Measurements from ENCODE around the gene MYO5A. TPM values are rescaled to one million over a fixed set of nuclear protein-coding genes. Genes with fewer than 3 reads are reported as not detected.
"Not testable (repeated sequence)": the region's sequence is repeated elsewhere in the genome, so short reads cannot be mapped to it uniquely, and the experiment has no call there.

MYO5A gene
- total RNA-seq, 4 donors from 2014 or later: 10.3 to 26.0 (median 22.7) TPM

DNA sequence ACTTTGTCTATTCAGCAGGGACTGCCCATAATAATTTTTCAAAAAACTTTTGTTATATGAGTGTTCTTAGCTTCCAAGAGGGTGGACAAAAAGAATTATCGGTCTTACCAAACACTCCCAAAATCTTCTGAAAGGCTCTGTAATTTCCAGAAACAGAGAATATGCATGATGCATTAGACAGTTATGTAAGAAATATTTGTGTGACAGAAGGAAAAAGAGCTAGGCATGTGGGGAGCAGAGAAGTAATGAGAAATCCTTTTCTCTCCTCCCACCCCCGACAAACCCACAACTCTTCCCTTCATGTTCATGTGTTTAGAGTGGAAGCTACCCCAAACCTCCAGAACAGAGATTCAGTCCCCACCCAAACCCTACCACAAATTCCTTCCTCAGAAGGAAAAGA lies 86.8 kb downstream of the MYO5A start:
- no peaks in the 10 kb centered on the region for H3K4me1 ChIP-seq
- no peak overlapping the region for H3K27ac ChIP-seq
- no peaks in the 10 kb centered on the region for H3K36me3 ChIP-seq
- no peak for DNase-seq
- H3K4me3 ChIP-seq: no peak overlapping the region
- intact Hi-C loops (cut with DNase I; ENCODE audit: low total_unique reads): no loop called here
- no peak for TF ChIP-seq POLR2A (IDR thresholded peaks at IDR 0.05)
- TF ChIP-seq, protein P1, sequence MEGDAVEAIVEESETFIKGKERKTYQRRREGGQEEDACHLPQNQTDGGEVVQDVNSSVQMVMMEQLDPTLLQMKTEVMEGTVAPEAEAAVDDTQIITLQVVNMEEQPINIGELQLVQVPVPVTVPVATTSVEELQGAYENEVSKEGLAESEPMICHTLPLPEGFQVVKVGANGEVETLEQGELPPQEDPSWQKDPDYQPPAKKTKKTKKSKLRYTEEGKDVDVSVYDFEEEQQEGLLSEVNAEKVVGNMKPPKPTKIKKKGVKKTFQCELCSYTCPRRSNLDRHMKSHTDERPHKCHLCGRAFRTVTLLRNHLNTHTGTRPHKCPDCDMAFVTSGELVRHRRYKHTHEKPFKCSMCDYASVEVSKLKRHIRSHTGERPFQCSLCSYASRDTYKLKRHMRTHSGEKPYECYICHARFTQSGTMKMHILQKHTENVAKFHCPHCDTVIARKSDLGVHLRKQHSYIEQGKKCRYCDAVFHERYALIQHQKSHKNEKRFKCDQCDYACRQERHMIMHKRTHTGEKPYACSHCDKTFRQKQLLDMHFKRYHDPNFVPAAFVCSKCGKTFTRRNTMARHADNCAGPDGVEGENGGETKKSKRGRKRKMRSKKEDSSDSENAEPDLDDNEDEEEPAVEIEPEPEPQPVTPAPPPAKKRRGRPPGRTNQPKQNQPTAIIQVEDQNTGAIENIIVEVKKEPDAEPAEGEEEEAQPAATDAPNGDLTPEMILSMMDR (IDR thresholded peaks at IDR 0.05): no peak
- H3K9me3 ChIP-seq: no peaks in the 10 kb centered on the region
- H3K27me3 ChIP-seq: no peaks in the 10 kb centered on the region

DNA sequence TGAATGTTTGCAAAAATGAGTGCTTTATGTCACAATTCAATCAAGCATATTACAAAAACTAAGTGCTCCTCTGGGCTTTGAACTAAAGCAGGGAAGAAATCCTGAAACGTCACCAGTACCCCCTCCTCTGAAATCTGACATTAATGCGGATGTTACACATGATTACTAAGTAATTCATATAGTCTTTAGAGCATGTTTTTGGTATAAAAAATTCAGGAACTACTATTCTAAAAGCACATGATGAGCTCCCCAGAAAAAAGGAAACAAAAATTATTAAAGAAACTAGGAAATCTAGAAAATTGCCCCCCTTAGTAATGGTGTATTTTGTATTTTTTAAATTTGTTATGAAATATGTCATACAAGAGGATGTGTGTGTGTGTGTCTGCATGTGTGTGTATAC lies 87.7 kb downstream of the MYO5A start:
- Histone ChIP-seq H3K4me1 (no peaks in the 10 kb centered on the region), H3K27me3 (no peaks in the 10 kb centered on the region), H3K36me3 (no peaks in the 10 kb centered on the region), H3K4me3 (no peak overlapping the region), H3K9me3 (no peaks in the 10 kb centered on the region), H3K27ac (no peak overlapping the region)
- TF ChIP-seq, protein P1 (IDR thresholded peaks at IDR 0.05): no peak
- TF ChIP-seq POLR2A (IDR thresholded peaks at IDR 0.05): no peak
- intact Hi-C loops (cut with DNase I; ENCODE audit: low total_unique reads): no loop called here
- DNase-seq: no peak

DNA sequence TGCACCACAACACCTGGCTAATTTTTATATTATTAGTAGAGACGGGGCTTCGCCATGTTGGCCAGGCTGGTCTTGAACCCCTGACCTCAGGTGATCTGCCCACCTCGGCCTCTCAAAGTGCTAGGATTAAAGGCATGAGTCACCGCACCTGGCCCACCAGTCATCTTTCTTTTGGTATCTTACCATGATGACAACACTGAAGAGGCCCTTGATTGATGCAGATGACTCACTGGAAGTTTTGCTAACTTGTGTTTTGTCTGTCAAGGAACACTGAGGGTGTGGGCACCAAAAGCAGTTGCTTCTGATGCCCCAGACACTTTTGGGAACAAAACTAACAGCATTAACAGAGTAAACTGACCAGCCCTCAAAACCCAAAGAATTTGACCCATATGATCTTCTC lies 88.3 kb downstream of the MYO5A start:
- intact Hi-C loops (cut with DNase I; ENCODE audit: low total_unique reads): no loop called here
- TF ChIP-seq, protein P1 (IDR thresholded peaks at IDR 0.05): no peak
- no peak for TF ChIP-seq POLR2A (IDR thresholded peaks at IDR 0.05)
- no peak for DNase-seq
- no peaks in the 10 kb centered on the region for H3K36me3 ChIP-seq
- no peaks in the 10 kb centered on the region for H3K9me3 ChIP-seq
- no peaks in the 10 kb centered on the region for H3K27me3 ChIP-seq
- no peaks in the 10 kb centered on the region for H3K4me1 ChIP-seq
- H3K27ac ChIP-seq: no peak overlapping the region
- no peak overlapping the region for H3K4me3 ChIP-seq

DNA sequence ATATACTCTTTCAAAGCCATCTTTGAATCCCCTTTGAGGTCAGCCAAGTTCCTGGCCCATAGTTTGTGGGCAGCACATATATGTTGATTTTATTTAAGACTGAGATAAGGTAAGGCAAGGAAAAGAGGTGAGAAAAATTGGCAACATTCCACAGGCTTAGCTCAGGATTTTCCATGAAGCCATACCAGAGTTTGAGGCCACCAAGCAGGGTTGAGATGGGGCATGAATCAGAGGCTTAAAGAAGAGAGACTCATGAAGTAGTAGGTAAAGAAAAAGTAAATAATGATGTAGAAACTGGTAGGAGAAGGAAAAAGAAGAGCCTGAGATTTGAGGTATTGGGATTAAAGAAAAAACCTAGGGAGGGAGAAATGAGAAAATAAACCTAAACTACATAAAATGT lies 89.2 kb downstream of the MYO5A start:
- intact Hi-C loops (cut with DNase I; ENCODE audit: low total_unique reads): no loop called here
- Histone ChIP-seq H3K4me1 (peaks cover 0 to 4% of the 10 kb centered on the region in 2 donors), H3K9me3 (no peaks in the 10 kb centered on the region), H3K27me3 (no peaks in the 10 kb centered on the region), H3K27ac (no peak overlapping the region), H3K36me3 (no peaks in the 10 kb centered on the region), H3K4me3 (no peak overlapping the region)
- TF ChIP-seq POLR2A (IDR thresholded peaks at IDR 0.05): no peak
- TF ChIP-seq, protein P1 (IDR thresholded peaks at IDR 0.05): no peak
- no peak for DNase-seq

DNA sequence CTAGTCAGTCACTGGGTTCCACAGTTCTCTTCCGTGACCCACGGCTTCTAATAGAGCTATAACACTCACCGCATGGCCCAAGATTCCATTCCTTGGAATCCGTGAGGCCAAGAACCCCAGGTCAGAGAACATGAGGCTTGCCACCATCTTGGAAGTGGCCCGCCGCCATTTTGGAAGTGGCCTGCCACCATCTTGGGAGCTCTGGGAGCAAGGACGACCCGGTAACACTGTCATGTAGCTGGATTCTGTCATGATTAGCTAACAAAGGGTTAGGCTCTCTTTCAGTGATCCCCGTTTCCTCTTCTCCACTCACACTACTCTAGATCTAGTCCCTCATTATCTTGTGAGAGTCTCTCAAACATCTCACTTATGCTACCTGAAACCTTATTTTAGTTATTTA lies 89.6 kb downstream of the MYO5A start:
- H3K4me1 ChIP-seq; DNase-seq; H3K4me3 ChIP-seq; H3K9me3 ChIP-seq; intact Hi-C loops (cut with DNase I; ENCODE audit: low total_unique reads); H3K36me3 ChIP-seq; H3K27me3 ChIP-seq; H3K27ac ChIP-seq: not testable (repeated sequence)

DNA sequence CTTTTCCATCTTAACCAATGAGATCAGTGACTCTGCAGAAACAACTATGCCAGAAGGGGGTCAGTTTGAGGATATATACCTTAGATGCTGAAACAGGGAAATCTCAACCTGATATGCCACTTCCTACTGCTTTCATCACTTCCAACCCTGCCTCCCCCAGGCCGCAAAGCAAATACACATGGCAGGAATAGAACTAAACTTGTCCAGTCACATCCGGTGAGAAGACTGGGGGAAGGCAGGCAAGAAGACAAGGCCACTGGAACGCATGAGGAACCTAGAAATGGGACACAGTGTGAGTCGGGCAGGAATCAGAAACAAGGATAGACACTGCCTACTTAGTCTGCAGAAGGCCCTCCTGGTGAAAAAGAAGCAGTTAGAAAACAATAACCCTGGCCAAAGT lies 90.6 kb downstream of the MYO5A start:
- peaks cover 0 to 4% of the 10 kb centered on the region in 2 donors for H3K4me1 ChIP-seq
- TF ChIP-seq, protein P1 (IDR thresholded peaks at IDR 0.05): no peak
- TF ChIP-seq POLR2A (IDR thresholded peaks at IDR 0.05): no peak
- no peak overlapping the region for H3K4me3 ChIP-seq
- no peak for DNase-seq
- no peak overlapping the region for H3K27ac ChIP-seq
- H3K9me3 ChIP-seq: no peaks in the 10 kb centered on the region
- H3K36me3 ChIP-seq: no peaks in the 10 kb centered on the region
- H3K27me3 ChIP-seq: no peaks in the 10 kb centered on the region
- intact Hi-C loops (cut with DNase I; ENCODE audit: low total_unique reads): no loop called here
